Neuronal stem cell (in vitro differentiated cells): ENCODE data around the gene PTPRD.

Experiments used
- DNase-seq: peaks from one replicate; pipeline ENCODE4 v3.0.0-alpha.2; 2013; ENCODE audit warnings: low spot score
- H2AFZ ChIP-seq: one replicate; pipeline ENCODE4 v1.6.1; 2013; ENCODE audit warnings: mild to moderate bottlenecking, low read length, inconsistent platforms
- H2AK5ac ChIP-seq: 2 replicates; pipeline ENCODE4 v1.6.1; 2013; ENCODE audit warnings: low read depth, mild to moderate bottlenecking, inconsistent platforms, low read length, moderate library complexity, mixed read lengths
- H2BK120ac ChIP-seq: 2 replicates; pipeline ENCODE4 v1.6.1; 2013; ENCODE audit warnings: low read depth, mild to moderate bottlenecking, inconsistent platforms, low read length, moderate library complexity, mixed read lengths
- H2BK12ac ChIP-seq: one replicate; pipeline ENCODE4 v1.6.1; 2013; ENCODE audit warnings: low read length, inconsistent platforms
- H2BK15ac ChIP-seq: 2 replicates; pipeline ENCODE4 v1.6.1; 2013; ENCODE audit warnings: mild to moderate bottlenecking, low read length, inconsistent platforms, mixed read lengths
- H2BK5ac ChIP-seq: one replicate; pipeline ENCODE4 v1.6.1; 2013; ENCODE audit warnings: inconsistent platforms, mild to moderate bottlenecking, low read length, moderate library complexity
- H3K14ac ChIP-seq: one replicate; pipeline ENCODE4 v1.6.1; 2013; ENCODE audit warnings: low read length, inconsistent platforms
- H3K18ac ChIP-seq: 2 replicates; pipeline ENCODE4 v1.6.1; 2013; ENCODE audit warnings: low read length, inconsistent platforms
- H3K23ac ChIP-seq: 2 replicates; pipeline ENCODE4 v1.6.1; 2013; ENCODE audit warnings: low read depth, mild to moderate bottlenecking, mixed read lengths, low read length, inconsistent platforms; ENCODE audit not compliant: poor library complexity
- H3K27ac ChIP-seq: replicated peaks from 3 replicates; pipeline ENCODE4 v1.5.1; 2013; ENCODE audit warnings: low read length, inconsistent platforms
- H3K27me3 ChIP-seq, 3 experiments: 2 replicates each; pipeline ENCODE4 v1.6.1; 2013; ENCODE audit warnings: low read length in 3 of 3, mild to moderate bottlenecking in 2 of 3, inconsistent platforms in 1 of 3, low read depth in 1 of 3, mixed read lengths in 1 of 3, moderate library complexity in 1 of 3; ENCODE audit not compliant: control insufficient read depth in 3 of 3, insufficient read depth in 3 of 3
- H3K36me3 ChIP-seq, 2 donors: replicated peaks in 1 of 2; 2 replicates each; pipeline ENCODE4 v1.6.1; 2013; ENCODE audit warnings: low read length in 2 of 2; ENCODE audit not compliant: control insufficient read depth in 2 of 2, insufficient read depth in 2 of 2
- H3K4ac ChIP-seq: 2 replicates; pipeline ENCODE4 v1.6.1; 2013; ENCODE audit warnings: inconsistent platforms, mild to moderate bottlenecking, low read length, moderate library complexity
- H3K4me1 ChIP-seq, 2 donors: 1 replicate in 1 of 2; 2 replicates in 1 of 2; pipeline ENCODE4 v1.6.1; 2013; ENCODE audit warnings: low read length in 2 of 2, low read depth in 1 of 2; ENCODE audit not compliant: control insufficient read depth in 2 of 2, insufficient read depth in 1 of 2
- H3K4me2 ChIP-seq: one replicate; pipeline ENCODE4 v1.6.1; 2013; ENCODE audit warnings: mild to moderate bottlenecking, low read length, inconsistent platforms; ENCODE audit not compliant: insufficient read depth, poor library complexity, severe bottlenecking
- H3K4me3 ChIP-seq, 2 donors: 2 replicates each; pipeline ENCODE4 v1.5.1; 2013; ENCODE audit warnings: low read length in 2 of 2, mild to moderate bottlenecking in 2 of 2, inconsistent platforms in 1 of 2, moderate library complexity in 1 of 2
- H3K79me1 ChIP-seq: one replicate; pipeline ENCODE4 v1.6.1; 2013; ENCODE audit warnings: low read depth, mild to moderate bottlenecking, inconsistent platforms, low read length, moderate library complexity
- H3K9ac ChIP-seq: one replicate; pipeline ENCODE4 v1.6.1; 2013; ENCODE audit warnings: mild to moderate bottlenecking, low read depth, low read length, inconsistent platforms; ENCODE audit not compliant: poor library complexity
- H3K9me3 ChIP-seq, 2 donors: replicated peaks in 1 of 2; 2 replicates each; pipeline versions ENCODE3 to v1.6.1; 2013; ENCODE audit warnings: low read length in 2 of 2, mild to moderate bottlenecking in 2 of 2, inconsistent platforms in 1 of 2, low read depth in 1 of 2, mixed read lengths in 1 of 2, moderate library complexity in 1 of 2; ENCODE audit not compliant: control insufficient read depth in 2 of 2, insufficient read depth in 1 of 2
- H4K8ac ChIP-seq: one replicate; pipeline ENCODE4 v1.6.1; 2013; ENCODE audit warnings: low read depth, mild to moderate bottlenecking, inconsistent platforms, low read length, moderate library complexity
- H4K91ac ChIP-seq: one replicate; pipeline ENCODE4 v1.6.1; 2013; ENCODE audit warnings: low read length, low read depth, mild to moderate bottlenecking, inconsistent platforms; ENCODE audit not compliant: poor library complexity
- WGBS, 2 donors: extraction: QIAGEN DNeasy Blood & Tissue Kit; methylation state at CpG; one replicate each; pipeline ENCODE4 v1.1.7; 2013; ENCODE audit warnings: missing lambda C conversion rate in 2 of 2, mixed read lengths in 1 of 2; ENCODE audit not compliant: insufficient read length in 2 of 2, insufficient replicate concordance in 1 of 2; ENCODE audit errors: extremely low coverage in 2 of 2; 5-methylcytosine and 5-hydroxymethylcytosine counted together

Gene PTPRD

DNA sequence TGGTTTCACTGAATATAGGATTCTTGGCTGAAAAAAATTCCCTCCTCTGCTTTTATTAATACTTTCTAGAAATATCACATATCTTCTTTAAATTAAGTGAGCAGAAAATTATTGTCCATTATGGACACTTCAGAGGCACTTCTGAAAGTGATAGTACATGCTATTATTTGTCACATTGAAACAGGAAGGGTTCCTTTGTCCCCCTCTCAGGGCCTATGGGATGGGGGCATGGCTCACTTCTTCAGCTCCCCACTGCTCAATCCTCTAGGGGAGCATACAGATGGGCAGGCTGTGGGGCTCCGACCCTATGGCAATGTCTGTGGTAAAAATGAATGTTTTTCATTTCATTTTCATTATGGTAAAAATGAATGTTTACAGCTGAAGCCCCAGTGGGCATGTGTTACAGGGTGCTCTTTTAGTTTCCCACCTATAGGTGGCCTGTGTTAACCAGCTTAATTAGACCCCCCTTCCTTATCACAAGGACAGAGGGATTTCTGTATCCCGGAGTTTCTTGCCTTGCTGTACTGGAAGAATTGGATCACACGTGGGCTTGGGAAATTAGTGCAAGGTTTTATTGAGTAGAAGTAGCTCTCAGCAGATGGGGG, 1225.2 kb downstream of the PTPRD start:
- no peak overlapping the region for H3K27ac ChIP-seq
- no peak overlapping the region for H2AK5ac ChIP-seq
- H3K27me3 ChIP-seq: no peaks in the 10 kb centered on the region
- WGBS, 2 donors: no CpG with 5 or more reads among the region's 3 CpGs
- H3K4me1 ChIP-seq: peaks cover 0 to 2% of the 10 kb centered on the region in 2 donors
- no peaks in the 10 kb centered on the region for H3K36me3 ChIP-seq
- no peak overlapping the region for H3K4me2 ChIP-seq
- H2BK12ac ChIP-seq: no peak overlapping the region
- no peak overlapping the region for H3K23ac ChIP-seq
- H3K9me3 ChIP-seq: no peaks in the 10 kb centered on the region
- DNase-seq: no peak
- H3K18ac ChIP-seq: no peak overlapping the region
- H2BK120ac ChIP-seq: no peak overlapping the region
- H4K8ac ChIP-seq: no peak overlapping the region
- no peak overlapping the region for H2BK15ac ChIP-seq
- H3K4me3 ChIP-seq: no peak overlapping the region
- H2AFZ ChIP-seq: no peak overlapping the region
- H3K4ac ChIP-seq: no peak overlapping the region
- no peak overlapping the region for H2BK5ac ChIP-seq
- no peak overlapping the region for H3K9ac ChIP-seq
- H3K14ac ChIP-seq: no peak overlapping the region
- no peak overlapping the region for H4K91ac ChIP-seq
- H3K79me1 ChIP-seq: no peaks in the 10 kb centered on the region

DNA sequence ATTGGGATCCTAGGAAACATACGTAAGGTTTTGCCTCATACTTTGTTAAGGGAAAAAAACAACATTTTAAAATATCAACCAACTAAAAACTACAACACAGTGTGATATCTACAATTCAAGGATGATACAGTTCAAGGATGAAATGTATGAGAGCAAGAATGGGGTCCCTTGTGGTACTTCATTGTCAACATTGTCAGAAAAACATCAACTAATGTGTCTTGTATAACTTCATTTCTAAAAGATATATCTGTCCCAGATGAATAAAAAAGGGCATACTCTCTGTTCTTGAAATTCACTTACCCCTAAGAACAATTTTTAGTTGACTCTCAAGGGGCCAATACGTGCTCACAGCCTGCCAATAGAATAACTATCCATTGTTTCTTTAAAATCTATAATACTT, 1250.5 kb downstream of the PTPRD start:
- Histone ChIP-seq H2BK12ac (no peak overlapping the region), H3K4me1 (no peaks in the 10 kb centered on the region), H3K9me3 (no peaks in the 10 kb centered on the region), H3K4me2 (no peak overlapping the region), H3K14ac (no peak overlapping the region), H3K9ac (no peak overlapping the region), H2BK15ac (no peak overlapping the region), H3K23ac (no peak overlapping the region), H3K27me3 (no peaks in the 10 kb centered on the region), H3K79me1 (no peaks in the 10 kb centered on the region), H4K91ac (no peak overlapping the region), H3K4me3 (no peak overlapping the region), H3K18ac (no peak overlapping the region), H2BK120ac (no peak overlapping the region), H4K8ac (no peak overlapping the region), H3K36me3 (no peaks in the 10 kb centered on the region), H2AK5ac (no peak overlapping the region), H3K27ac (no peak overlapping the region), H3K4ac (no peak overlapping the region), H2AFZ (no peak overlapping the region), H2BK5ac (no peak overlapping the region)
- WGBS, 2 donors: no CpG with 5 or more reads among the region's 2 CpGs
- DNase-seq: no peak

DNA sequence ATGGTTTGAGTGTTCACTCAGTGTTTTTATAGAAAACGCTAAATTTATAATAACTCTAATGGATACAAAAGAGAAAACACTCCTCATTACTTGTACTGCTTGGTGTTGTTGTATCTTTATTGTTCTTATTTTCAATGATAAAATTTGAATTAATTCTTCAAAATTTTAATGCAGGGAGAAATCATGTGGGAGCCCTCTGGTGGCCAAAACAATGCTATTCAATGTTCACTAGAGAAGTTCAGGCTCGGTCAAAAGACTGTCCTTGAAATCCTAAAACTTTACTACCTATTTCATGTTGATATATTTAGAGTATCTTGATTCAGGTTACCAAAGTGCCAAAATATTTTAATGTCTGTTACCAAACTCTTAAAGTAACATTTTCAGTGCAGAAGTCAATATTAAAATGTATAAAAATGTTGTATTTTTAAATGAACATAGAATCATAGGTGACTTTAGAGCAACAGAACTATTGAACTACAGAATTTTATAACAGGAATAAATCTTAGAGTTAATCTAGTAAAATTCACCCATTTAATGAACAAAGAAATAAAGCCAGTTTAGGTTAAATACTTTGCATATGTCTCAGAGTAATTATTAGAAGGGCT, 1259.8 kb downstream of the PTPRD start:
- no peak overlapping the region for H2BK12ac ChIP-seq
- no peak overlapping the region for H4K8ac ChIP-seq
- whole genome bisulfite sequencing, 2 donors: no CpG with 5 or more reads among the region's 2 CpGs
- H3K79me1 ChIP-seq: no peaks in the 10 kb centered on the region
- no peak overlapping the region for H3K18ac ChIP-seq
- no peak overlapping the region for H2BK120ac ChIP-seq
- no peak overlapping the region for H2BK15ac ChIP-seq
- no peak overlapping the region for H4K91ac ChIP-seq
- no peak overlapping the region for H3K27ac ChIP-seq
- no peak overlapping the region for H3K4me3 ChIP-seq
- no peaks in the 10 kb centered on the region for H3K36me3 ChIP-seq
- H3K14ac ChIP-seq: no peak overlapping the region
- H3K4me1 ChIP-seq: no peaks in the 10 kb centered on the region
- DNase-seq: peak; percentile 8
- H3K9ac ChIP-seq: no peak overlapping the region
- no peaks in the 10 kb centered on the region for H3K9me3 ChIP-seq
- H2AFZ ChIP-seq: no peak overlapping the region
- no peak overlapping the region for H2BK5ac ChIP-seq
- H2AK5ac ChIP-seq: no peak overlapping the region
- no peaks in the 10 kb centered on the region for H3K27me3 ChIP-seq
- no peak overlapping the region for H3K4me2 ChIP-seq
- no peak overlapping the region for H3K23ac ChIP-seq
- H3K4ac ChIP-seq: no peak overlapping the region

- H3K27me3 ChIP-seq: no peaks in the 10 kb centered on the region
These were observed 1271.6 kb downstream of the PTPRD start for GRCh38 chr9:9341203-9341602.

More at GRCh38 chr9:9341203-9341602, 1271.6 kb downstream of the PTPRD start:
- peaks cover 2 to 3% of the 10 kb centered on the region in 2 donors for H3K4me1 ChIP-seq
- H3K4me3 ChIP-seq: no peak overlapping the region
- no peak overlapping the region for H3K23ac ChIP-seq
- H4K8ac ChIP-seq: no peak overlapping the region
- WGBS, 2 donors: no CpG with 5 or more reads among the region's 2 CpGs
- no peaks in the 10 kb centered on the region for H3K9me3 ChIP-seq
- no peaks in the 10 kb centered on the region for H3K36me3 ChIP-seq
- no peak overlapping the region for H3K14ac ChIP-seq
- H2AK5ac ChIP-seq: no peak overlapping the region
- no peak overlapping the region for H3K4ac ChIP-seq
- no peak overlapping the region for H2BK12ac ChIP-seq
- no peak overlapping the region for H2BK15ac ChIP-seq
- H3K79me1 ChIP-seq: no peaks in the 10 kb centered on the region
- peak overlapping the region; percentile 78 for H3K27ac ChIP-seq
- peak; percentile 29 for DNase-seq
- no peak overlapping the region for H2AFZ ChIP-seq
- no peak overlapping the region for H3K18ac ChIP-seq
- no peak overlapping the region for H3K4me2 ChIP-seq
- no peak overlapping the region for H4K91ac ChIP-seq
- H2BK5ac ChIP-seq: no peak overlapping the region
- no peak overlapping the region for H2BK120ac ChIP-seq
- no peak overlapping the region for H3K9ac ChIP-seq
